ENCODE data around the gene RFC2.

- TF ChIP-seq, protein P1, sequence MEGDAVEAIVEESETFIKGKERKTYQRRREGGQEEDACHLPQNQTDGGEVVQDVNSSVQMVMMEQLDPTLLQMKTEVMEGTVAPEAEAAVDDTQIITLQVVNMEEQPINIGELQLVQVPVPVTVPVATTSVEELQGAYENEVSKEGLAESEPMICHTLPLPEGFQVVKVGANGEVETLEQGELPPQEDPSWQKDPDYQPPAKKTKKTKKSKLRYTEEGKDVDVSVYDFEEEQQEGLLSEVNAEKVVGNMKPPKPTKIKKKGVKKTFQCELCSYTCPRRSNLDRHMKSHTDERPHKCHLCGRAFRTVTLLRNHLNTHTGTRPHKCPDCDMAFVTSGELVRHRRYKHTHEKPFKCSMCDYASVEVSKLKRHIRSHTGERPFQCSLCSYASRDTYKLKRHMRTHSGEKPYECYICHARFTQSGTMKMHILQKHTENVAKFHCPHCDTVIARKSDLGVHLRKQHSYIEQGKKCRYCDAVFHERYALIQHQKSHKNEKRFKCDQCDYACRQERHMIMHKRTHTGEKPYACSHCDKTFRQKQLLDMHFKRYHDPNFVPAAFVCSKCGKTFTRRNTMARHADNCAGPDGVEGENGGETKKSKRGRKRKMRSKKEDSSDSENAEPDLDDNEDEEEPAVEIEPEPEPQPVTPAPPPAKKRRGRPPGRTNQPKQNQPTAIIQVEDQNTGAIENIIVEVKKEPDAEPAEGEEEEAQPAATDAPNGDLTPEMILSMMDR (IDR thresholded peaks at IDR 0.05): no peak
- no peak for TF ChIP-seq POLR2A (IDR thresholded peaks at IDR 0.05)
Observed at GRCh38 chr7:74220229-74220628, 34.0 kb downstream of the RFC2 start.
